NCI-H2081 treated with DMSO at 0.1 percent for 48 hours (cell line): ENCODE measurements around the gene NEUROD4.

Source experiments
- DNase-seq: peaks from one replicate; lab custom pipeline; 2025; lab: John Stamatoyannopoulos, UW

The NEUROD4 gene

GRCh38 chr12:55058776-55059175 is 39.0 kb downstream of the NEUROD4 start:
- DNase-seq, result no peak

- no peak for DNase-seq
Observed at GRCh38 chr12:55060470-55060869, 40.7 kb downstream of the NEUROD4 start.

GRCh38 chr12:55061024-55061423 is 41.2 kb downstream of the NEUROD4 start:
- DNase-seq, result no peak

GRCh38 chr12:55063291-55063690 is 43.5 kb downstream of the NEUROD4 start:
- no peak for DNase-seq

GRCh38 chr12:55065535-55065934 is 45.8 kb downstream of the NEUROD4 start:
- DNase-seq, result no peak

GRCh38 chr12:55067701-55068100 is 47.9 kb downstream of the NEUROD4 start:
- no peak for DNase-seq

- DNase-seq, result no peak
Observed at GRCh38 chr12:55068416-55069010, 48.7 kb downstream of the NEUROD4 start.

GRCh38 chr12:55072083-55072482 is 52.3 kb downstream of the NEUROD4 start:
- DNase-seq, result no peak

- DNase-seq, result no peak
Observed at GRCh38 chr12:55073043-55074022, 53.6 kb downstream of the NEUROD4 start.

GRCh38 chr12:55074806-55075205 is 55.0 kb downstream of the NEUROD4 start:
- no peak for DNase-seq
